ENCODE measurements around the gene PDZD2. TPM values are rescaled to one million over a fixed set of nuclear protein-coding genes. Genes with fewer than 3 reads are reported as not detected.

Gene PDZD2
- total RNA-seq, 1 experiment from 2014 or later = 0.37 TPM

- POLR2A ChIA-PET = interaction anchor here (1.9 kb wide), 1 partner anchor 12 kb away, joined by 7 read pairs; no protein-coding TSS in a partner anchor
- peaks cover 21 to 29% of the 10 kb centered on the region in 2 experiments; a peak in 3 of 4 replicates for H3K36me3 ChIP-seq (ENCODE audit: control insufficient read depth in 1 of 2, insufficient read depth in 2 of 2, low read length in 2 of 2)
- no peak overlapping the region for H3K27ac ChIP-seq (ENCODE audit: low read depth, low read length)
- H3K4me3 ChIP-seq (replicated peaks in 1 of 2; ENCODE audit: low read depth in 1 of 2, low read length in 2 of 2) = no peak overlapping the region
- RAD21 ChIA-PET (ENCODE audit: low non-redundant PET in 1 of 2, low total read pairs in 2 of 2, uncharacterized antibody in 2 of 2, unreplicated experiment in 2 of 2) = no interaction called here
- H4K20me1 ChIP-seq (ENCODE audit: insufficient read depth) = no peaks in the 10 kb centered on the region
- no peaks in the 10 kb centered on the region for H3K9me2 ChIP-seq (ENCODE audit: insufficient read depth)
- no peak overlapping the region for H2AFZ ChIP-seq (ENCODE audit: low read depth, low read length, poor library complexity, severe bottlenecking)
- CTCF ChIA-PET = interaction anchor here (1.4 kb wide), 1 partner anchor 15 kb away, joined by 6 read pairs; no protein-coding TSS in a partner anchor
- H3K9ac ChIP-seq (ENCODE audit: low read length) = no peak overlapping the region
- no peak for ATAC-seq
- H3K9me3 ChIP-seq (ENCODE audit: control insufficient read depth in 1 of 2, insufficient read depth in 1 of 2, low read depth in 1 of 2, low read length in 2 of 2) = no peaks in the 10 kb centered on the region
- no peaks in the 10 kb centered on the region for H3K27me3 ChIP-seq (ENCODE audit: insufficient read depth, low read length)
- no TSS peak for BruUV-seq (replicated peaks)
- H3K4me2 ChIP-seq (ENCODE audit: low read length) = no peak overlapping the region
- no peak for DNase-seq (ENCODE audit: low read depth, low spot score)
- H3K4me1 ChIP-seq (ENCODE audit: control insufficient read depth in 1 of 2, insufficient read depth in 2 of 2, low read length in 2 of 2) = no peaks in the 10 kb centered on the region
- peaks cover 16% of the 10 kb centered on the region; the same call in 1 of the 2 replicates for H3K79me2 ChIP-seq (ENCODE audit: insufficient read depth, low read length)
- intact Hi-C loops (cut with micrococcal nuclease) = no loop called here
- TF ChIP-seq CTCF (IDR thresholded peaks at IDR 0.05 in 2 of 3, conservative IDR thresholded peaks at IDR 0.05 in 1 of 3; ENCODE audit: borderline replicate concordance in 1 of 3, insufficient read depth in 1 of 3, low read depth in 2 of 3, low read length in 2 of 3) (no peak), POLR2AphosphoS5 (IDR thresholded peaks at IDR 0.05; ENCODE audit: low read depth, low read length) (no peak), YY1 (IDR thresholded peaks at IDR 0.05; ENCODE audit: extremely low read depth, insufficient replicate concordance, low read depth, low read length) (no peak), ZBTB33 (IDR thresholded peaks at IDR 0.05; ENCODE audit: extremely low read depth, insufficient replicate concordance, low read length) (no peak), RAD21 (IDR thresholded peaks at IDR 0.05; ENCODE audit: low read depth) (no peak), TCF7L2 (IDR thresholded peaks at IDR 0.05; ENCODE audit: borderline replicate concordance, extremely low read depth, insufficient read depth, insufficient read length) (no peak), EZH2phosphoT487 (IDR thresholded peaks at IDR 0.05; ENCODE audit: borderline replicate concordance) (no peak), ZFX (IDR thresholded peaks at IDR 0.05) (no peak), FOSL1 (IDR thresholded peaks at IDR 0.05; ENCODE audit: low read depth) (no peak), MAX (IDR thresholded peaks at IDR 0.05) (no peak), SP1 (IDR thresholded peaks at IDR 0.05; ENCODE audit: low read depth) (no peak), SIN3A (IDR thresholded peaks at IDR 0.05; ENCODE audit: low read depth) (no peak), JUND (IDR thresholded peaks at IDR 0.05) (no peak), SRF (IDR thresholded peaks at IDR 0.05; ENCODE audit: low read depth) (no peak), ELF1 (IDR thresholded peaks at IDR 0.05; ENCODE audit: borderline replicate concordance, low read depth) (no peak), POLR2A (IDR thresholded peaks at IDR 0.05; ENCODE audit: borderline replicate concordance, extremely low read depth, insufficient read depth, insufficient read length) (no peak), CEBPB (IDR thresholded peaks at IDR 0.05; ENCODE audit: low read depth) (no peak)
These were observed 469.2 kb downstream of the PDZD2 start for GRCh38 chr5:32108167-32108566.
